Left cardiac atrium (tissue), 4 donors: ENCODE measurements around the gene NUMA1. TPM values are rescaled to one million over a fixed set of nuclear protein-coding genes. Genes with fewer than 3 reads are reported as not detected.
A peak's percentile ranks its signal among the peaks of the same experiment; 100 is the strongest.

Experiments used
- ATAC-seq, 2 donors: fragments of 200-7000 bp; cut with Tn5 transposase; one replicate each; pipeline ENCODE4 v1.9.1; 2020; ENCODE audit warnings: mild to moderate bottlenecking in 2 of 2, moderate library complexity in 2 of 2
- DNase-seq: peaks from one replicate; pipeline ENCODE4 v3.0.0-alpha.2; 2020
- intact Hi-C, 2 donors: fragments of 100-400 bp; cut with DNase I; formaldehyde crosslinking; loops; one replicate each; pipeline versions ENCODE4 v1.14.1 to v1.15.1; 2022 to 2023
- total RNA-seq, 2 donors: library from RNA; stranded (reverse); fragmentation: NEBNext Ultra II Directional; extraction: Animal tissue kit (Norgen Biotek cat#: 25700); gene quantifications; one replicate each; pipeline ENCODE4 v1.2.1, GENCODE V29; 2021
- donor health status: DM: no; HTN: yes; CAD: no.
- donor health status: DM: no; HTN: yes; CAD: no; lungs with severe emphysema.
- donor health status: DM: yes; HTN: yes; CAD: no.
- donor health status: Dilated cardiomyopathy.

Gene NUMA1
- total RNA-seq, 2 donors from 2014 or later = 73.3 to 86.7 TPM

DNA sequence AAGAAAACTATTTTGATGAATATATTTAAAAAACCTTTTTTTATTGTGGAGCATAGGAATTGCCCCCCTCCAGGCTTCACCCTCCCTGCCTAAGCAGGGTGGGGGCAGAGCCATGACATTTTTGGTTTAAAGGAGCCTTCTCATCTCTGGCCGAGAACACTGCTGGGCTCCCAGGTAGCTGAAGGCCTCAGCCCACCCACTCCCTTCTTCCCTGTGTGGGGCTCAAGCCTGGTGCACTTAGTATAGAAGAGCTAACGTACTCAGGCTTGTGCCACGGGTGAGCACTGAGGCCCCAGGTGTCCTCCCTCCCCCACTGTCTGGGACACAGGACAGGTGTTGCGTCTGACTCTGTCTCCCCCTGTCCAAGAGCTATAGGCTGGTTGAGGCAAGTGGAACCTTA is 83.8 kb downstream of the NUMA1 start:
- ATAC-seq (no peak), DNase-seq (no peak)
- intact Hi-C loops = no loop called here

DNA sequence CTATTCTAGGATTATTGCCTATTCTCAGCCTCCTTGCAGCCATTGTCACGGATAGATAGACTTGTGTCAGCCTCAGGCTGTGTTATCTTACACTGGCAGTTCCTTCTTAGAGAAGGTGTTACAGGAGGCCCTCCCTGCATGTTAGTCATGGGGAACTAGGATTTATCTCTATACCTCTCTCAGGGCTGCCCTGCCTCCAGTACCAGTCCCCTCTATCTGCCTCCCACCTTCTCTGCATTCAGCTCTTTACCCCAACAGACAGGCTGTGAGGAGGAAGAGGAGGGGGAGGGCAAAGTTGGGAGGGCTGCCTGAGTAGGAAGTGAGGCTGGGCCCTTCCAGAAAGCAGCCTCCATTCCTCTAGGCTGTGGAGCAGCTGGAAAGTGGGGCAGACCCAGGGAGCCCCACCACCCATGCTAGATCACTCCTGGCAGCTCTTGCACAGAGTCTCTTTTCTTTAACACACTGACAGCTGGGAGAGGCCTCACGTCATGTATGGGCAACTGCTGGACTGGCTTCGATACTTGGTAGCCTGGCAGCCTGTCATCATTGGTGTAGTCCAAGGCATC is 84.5 kb downstream of the NUMA1 start:
- intact Hi-C loops = no loop called here
- no peak for ATAC-seq
- no peak for DNase-seq

DNA sequence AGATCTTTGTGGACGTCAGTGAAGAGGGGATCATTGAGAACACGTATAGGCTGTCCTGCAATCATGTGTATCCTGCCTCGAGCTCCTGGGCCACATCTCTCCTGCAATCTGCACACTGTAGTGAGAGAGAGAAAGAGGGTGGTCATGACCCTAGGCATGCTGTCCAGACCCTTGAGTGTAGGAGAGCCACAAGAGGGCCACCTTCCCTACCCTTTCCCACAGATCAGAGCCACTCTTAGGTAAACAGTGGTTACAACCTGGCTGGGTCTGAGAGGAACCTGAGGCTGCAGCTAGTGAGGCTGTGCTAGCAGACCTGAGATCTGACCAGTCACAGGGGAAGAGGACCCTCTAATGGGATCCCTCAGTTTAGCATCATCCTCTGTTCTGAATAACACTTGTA is 85.6 kb downstream of the NUMA1 start:
- ATAC-seq (no peak), DNase-seq (no peak)
- intact Hi-C loops = no loop called here

DNA sequence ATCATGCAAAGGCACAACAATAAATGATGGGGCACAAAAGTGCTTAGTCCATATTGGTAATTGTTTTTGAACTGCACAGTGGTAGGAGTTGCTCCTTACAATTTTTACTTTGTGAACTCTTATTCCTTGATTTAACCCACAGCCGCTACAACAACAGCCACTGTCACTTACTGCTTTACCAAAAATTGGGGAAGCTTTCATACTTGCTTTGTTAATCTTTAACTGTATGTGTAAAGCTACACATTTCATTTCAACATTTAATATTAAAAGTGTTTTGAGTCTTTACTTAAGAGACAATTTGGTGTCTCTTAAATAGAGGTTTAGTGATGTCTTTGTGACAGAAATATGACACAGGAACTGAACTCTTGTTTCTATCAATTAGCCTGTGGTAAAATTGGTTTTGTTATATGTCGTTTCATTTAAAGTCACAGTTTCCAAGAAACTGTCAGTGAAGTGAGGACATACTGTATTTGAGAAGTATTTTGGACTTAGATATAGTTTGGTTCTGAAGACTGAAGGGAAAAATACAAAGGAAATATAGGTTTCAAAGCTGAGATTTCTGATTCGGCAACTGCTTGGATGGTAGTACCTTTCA is 88.1 kb downstream of the NUMA1 start:
- DNase-seq (no peak), ATAC-seq (no peak)
- intact Hi-C loops = no loop called here

DNA sequence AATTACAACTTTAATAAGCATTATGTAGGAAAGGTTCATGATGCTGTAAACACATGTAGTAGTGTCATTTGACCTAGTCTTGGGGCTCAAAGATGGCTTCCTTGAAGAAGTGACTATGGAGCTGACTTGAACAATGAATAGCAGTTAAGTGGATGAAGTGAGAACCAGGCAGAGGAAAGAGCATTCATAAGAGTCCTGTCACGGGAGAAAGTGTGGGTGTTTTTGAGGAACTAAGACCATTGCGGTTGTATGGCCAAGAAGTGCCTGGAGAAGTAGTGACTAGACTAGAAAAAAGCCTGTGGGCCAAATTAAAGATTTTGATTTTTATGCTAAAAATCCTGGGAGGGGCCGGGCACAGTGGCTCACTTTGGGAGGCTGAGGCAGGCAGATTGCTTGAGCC is 88.8 kb downstream of the NUMA1 start:
- ATAC-seq = peak in 1 of 2 donors; percentile 14
- DNase-seq = no peak
- intact Hi-C loops = no loop called here

DNA sequence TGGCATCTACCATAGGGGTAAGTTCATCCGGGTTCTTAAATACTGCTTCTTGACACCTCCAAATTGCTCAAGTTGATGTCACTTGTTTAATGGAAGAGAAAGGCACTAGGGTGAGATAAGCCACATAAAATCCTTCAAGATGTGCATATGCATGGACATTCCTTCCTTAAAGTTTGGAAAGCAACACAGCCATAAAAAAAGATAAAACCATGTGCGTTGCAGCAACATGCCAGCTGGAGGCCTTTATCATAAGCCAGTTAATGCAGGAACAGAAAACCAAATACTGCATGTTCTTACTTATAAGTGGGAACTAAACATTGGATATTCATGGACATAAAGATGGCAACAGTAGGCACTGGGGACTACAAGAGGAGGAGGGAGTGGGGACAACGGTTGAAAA is 89.6 kb downstream of the NUMA1 start:
- intact Hi-C loops = no loop called here
- ATAC-seq (no peak), DNase-seq (no peak)

DNA sequence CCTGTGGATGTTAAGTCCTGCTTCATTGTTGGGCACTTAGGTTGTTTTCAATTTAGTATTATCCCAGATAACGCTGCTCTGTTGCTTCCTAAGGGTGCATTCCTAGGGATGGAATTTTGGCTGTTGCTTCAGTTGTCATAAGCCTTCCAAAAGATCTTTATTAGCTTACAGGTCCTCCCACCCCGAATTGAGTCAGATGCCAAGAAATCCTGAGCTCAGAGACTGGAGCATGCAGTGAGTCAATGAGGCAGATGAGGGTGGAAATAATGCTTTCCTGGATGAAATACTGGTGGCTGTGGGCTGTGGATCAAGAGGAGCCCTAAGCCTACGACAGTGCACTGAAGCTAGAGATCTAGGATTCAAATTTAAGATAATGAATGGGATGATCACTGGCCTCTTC is 92.3 kb downstream of the NUMA1 start:
- peak; percentile 73 to 88 for ATAC-seq
- intact Hi-C loops = no loop called here
- no peak for DNase-seq

DNA sequence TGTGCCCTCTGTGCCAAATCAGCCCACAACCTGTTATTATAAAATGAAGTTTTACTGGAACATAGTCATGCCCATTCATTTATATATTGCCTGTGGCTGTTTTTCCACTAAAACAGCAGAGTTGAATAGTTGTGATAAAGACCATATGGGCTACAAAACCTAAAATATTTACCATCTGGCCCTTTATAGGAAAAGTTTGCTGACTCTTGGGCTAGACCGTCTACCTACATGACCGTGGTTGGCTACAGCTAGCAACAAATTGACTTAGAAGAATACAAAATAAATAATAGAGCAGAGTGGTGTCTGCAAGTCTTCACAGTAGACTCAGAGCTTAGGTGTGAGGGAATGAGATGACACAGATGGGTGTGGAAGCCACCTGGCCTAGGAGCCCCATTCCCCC is 92.8 kb downstream of the NUMA1 start:
- DNase-seq (no peak), ATAC-seq (no peak)
- intact Hi-C loops = no loop called here

DNA sequence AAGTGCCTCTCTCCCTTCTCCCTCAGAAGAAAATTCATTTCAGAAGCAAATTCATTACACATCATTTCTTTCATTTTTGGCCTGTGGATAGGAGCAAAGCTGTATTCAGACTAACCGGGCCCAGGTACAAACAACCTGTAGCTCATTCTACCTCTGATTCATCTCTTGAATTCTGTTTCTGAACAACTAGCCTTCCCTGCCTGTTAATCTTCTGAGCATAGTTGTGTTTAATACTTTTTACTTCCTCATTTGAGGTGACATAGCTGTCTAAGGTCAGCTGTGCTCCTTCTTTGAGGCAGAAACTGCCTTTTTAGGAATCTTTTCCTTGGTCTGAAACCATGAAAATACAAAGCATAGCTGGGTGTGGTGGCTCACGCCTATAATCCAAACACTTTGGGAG is 94.2 kb downstream of the NUMA1 start:
- intact Hi-C loops = no loop called here
- DNase-seq (no peak), ATAC-seq (no peak)

DNA sequence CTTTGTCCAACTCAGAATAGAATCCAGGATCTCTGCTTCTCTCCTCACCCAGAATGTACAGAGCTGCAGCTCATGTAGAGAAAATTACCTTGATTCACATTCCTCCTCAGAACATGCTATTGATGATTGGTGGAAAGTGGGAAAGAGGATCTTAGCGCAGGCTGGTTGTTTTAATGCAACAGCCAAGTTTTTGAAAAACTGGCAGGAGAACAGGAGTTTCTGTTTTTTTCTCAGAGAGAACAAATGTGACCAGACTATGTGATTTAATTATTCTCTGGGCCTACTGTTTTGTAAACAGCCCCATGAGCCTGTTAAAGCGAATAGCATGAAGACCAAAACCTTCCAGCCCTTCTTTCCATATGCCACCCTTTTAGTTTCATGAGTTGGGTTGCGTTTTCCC is 100.7 kb downstream of the NUMA1 start:
- ATAC-seq (no peak), DNase-seq (no peak)
- intact Hi-C loops = loop anchor here in 1 of 2 donors (10.0 kb wide), 1 partner anchor 165 kb away; no protein-coding TSS in a partner anchor

DNA sequence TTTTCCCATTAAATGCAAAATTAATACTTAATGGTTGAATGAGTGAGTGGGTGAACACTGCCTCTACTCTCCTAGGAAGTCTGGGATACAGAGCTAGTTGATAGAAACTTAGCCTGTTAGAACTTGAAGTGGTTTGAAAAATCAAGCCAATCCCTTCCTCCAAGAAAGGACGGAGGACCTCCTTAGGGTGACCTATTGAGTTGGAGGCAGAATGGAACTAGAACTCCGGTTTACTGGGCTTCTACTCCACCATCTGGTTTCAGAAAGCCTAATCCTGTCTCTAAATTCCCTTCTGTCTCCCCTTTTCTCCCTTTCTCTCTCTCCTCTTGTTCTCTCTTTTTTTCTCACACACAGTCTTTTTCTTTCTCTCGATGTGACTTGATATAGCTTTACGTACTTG is 101.2 kb downstream of the NUMA1 start:
- intact Hi-C loops = loop anchor here in 1 of 2 donors (10.0 kb wide), 1 partner anchor 166 kb away; no protein-coding TSS in a partner anchor
- ATAC-seq = no peak
- DNase-seq = no peak

DNA sequence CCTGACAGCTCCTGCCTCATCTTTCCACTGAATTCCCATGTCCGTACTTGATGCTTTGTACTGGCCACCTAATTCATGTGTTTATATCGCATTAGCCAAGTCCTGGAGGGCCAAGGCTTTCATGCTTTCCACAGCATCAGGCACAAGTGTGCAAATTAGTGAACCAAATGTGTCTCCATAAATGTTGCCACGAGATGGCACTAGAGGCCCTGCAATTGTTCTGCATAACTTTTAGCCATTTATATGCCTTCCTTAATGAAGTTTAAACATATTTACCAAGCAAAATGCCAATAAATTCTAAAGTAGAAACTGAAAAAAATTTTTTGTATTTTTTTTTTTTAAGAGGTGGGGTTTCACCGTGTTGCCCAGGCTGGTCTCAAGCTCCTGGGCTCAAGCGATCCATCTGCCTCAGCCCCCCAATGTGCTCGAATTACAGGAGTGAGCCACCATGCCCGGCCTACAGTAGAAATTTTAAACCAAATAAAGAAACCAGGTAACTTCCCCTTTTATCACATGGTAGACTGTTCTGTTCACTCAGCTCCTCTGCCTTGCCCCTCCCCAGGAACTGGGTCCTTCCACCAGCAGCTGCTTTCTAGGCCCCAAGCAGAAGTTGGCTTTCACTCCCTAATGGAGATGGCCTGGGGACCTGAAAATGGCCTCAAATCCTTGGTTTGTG is 102.5 kb downstream of the NUMA1 start:
- DNase-seq = no peak
- intact Hi-C loops = loop anchor here in 1 of 2 donors (10.0 kb wide), 1 partner anchor 167 kb away; no protein-coding TSS in a partner anchor
- ATAC-seq = peak; percentile 65 to 76

DNA sequence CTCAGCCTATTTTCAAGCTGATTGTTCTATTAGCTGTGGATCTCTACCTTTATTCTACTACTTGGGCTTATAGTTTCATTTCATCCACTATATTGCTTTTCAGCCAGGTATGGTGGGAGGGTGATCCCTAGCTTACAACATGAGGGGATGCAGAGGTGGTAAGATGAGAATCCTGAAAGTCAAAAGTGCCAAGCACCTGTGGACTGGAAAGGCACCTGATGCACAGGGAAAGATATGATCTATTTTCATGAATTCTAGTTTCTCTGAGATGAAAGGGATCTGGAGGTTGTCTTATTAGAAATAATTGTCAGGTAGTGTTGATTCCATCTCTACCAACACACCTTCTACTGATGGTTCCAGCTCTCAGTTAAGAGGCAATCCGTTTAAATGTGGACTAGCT is 103.3 kb downstream of the NUMA1 start:
- DNase-seq (no peak), ATAC-seq (no peak)
- intact Hi-C loops = loop anchor here in 1 of 2 donors (10.0 kb wide), 1 partner anchor 168 kb away; no protein-coding TSS in a partner anchor

DNA sequence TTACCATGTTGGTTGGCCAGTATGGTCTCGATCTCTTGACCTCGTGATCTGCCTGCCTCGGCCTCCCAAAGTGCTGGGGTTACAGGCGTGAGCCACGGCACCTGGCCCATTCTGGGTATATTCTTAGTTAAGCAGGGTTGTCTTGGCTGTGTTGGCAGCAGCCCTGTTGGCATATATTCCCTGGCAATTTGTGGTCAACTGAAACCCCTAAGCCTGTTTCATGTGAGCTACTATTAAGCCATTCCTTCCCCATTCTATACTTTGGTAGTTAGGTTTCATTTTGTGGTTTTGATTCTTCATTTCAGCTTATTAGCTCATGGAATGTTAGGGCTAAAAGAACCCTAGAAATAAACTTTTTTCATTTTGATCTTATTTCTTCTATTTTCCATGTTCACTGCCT is 103.8 kb downstream of the NUMA1 start:
- ATAC-seq (no peak), DNase-seq (no peak)
- intact Hi-C loops = loop anchor here in 1 of 2 donors (10.0 kb wide), 1 partner anchor 168 kb away; no protein-coding TSS in a partner anchor

DNA sequence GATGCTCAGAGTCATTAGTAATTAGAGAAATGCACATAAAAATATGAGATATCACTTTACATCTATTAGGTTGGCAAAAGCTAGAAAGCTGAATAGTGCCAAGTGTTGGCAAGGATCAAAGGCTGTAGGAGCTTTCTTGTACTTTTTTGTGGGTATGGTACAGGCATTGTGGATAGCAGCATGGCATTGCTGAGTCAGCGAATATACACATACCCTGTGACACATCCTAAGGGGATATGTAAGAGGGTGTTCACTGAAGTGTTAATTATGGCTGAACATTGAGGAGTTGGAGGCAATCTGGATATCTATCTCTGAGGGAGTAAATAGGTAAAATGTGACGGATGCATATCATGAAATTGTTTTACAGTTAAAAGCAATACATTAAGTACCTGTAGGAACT is 108.7 kb downstream of the NUMA1 start:
- intact Hi-C loops = loop anchor here in 1 of 2 donors (10.0 kb wide), 1 partner anchor 173 kb away; no protein-coding TSS in a partner anchor
- no peak for DNase-seq
- ATAC-seq = no peak

DNA sequence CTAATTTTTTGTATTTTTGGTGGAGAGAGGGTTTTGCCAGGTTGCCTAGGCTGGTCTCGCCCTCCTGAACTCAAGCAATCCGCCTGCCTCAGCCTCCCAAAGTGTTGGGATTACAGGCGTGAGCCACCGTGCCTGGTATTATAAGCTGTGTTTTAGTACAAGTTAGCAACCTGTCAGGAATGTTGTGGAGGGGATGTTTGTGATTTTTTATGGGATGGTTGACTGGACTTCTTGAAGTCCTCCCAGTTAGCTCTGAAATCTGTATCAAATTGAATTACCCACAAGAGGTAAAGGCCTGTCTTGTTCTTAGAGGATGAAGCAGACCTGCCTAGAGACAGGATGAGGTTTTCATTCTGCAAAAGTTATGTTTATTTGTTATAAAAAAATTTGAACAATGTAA is 115.7 kb downstream of the NUMA1 start:
- intact Hi-C loops = no loop called here
- DNase-seq = no peak
- ATAC-seq = no peak

DNA sequence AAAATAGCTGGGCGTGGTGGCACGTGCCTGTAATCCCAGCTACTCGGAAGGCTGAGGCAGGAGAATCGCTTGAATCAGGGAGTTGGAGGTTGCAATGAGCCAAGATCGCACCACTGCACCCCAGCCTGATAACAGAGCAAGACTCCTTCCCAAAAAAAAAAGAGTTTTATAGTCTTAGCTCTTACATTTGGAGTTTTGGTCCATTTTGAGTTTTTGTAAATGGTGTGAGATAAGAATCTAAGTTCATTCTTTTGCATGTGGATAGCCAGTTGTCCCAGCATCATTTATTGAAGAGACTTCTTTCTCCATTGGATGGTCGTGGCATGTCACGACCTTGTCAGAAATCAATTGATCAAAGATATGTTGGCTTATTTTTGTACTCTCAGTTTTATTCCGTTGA is 116.9 kb downstream of the NUMA1 start:
- no peak for DNase-seq
- no peak for ATAC-seq
- intact Hi-C loops = no loop called here

DNA sequence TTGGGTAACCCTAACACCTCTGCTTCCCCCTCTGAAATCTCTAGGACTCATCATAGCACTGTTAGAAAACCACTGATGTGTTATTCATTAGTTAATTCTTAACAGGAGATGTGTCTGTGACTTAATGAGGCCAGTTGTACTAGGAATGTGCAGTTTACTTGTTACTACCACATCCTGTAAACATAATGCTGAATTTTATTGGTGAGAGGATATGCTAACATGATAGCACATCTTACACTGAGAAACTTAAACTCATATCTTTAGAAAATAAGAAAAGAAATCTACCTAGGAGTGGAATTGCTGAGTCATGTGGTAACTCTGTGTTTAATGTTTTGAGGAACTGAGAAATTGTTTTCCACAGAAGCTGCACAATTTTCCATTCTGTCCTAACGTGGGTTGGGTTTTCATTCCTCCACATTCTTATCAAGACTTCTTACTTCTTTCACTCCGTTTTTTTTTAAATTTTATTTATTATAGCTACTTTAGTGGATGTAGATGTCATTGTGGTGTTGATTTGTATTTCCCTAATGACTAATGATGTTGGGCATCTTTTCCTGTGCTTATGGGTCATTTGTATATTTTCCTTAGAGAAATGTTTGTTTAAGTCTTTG is 117.8 kb downstream of the NUMA1 start:
- ATAC-seq (peak in 1 of 2 donors; percentile 40), DNase-seq (no peak)
- intact Hi-C loops = no loop called here

DNA sequence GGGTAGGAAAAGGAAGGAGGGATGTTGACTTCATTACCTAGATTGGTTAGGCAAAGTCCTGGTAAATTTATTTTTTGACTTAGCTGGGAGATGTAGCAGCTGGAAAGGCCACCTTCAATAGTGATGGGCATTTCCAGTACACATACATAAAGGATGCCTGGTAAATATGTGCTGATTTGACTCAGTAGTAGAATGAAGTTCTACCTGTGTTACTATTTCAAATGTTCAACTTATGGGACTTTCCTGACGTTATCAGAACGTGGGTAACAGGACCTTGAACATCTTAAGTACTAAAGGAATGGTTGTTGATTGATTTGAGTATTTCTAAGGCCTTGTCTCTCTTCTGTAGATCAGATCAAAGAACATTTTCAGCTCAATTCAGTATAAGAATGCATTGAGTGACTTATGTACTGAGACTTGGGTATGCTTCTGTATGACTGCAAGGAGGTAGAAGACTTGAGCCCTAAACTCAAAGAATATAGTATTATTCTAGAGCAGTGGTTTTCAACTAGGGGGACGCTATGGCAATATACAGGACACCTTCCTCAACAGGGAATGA is 124.4 kb downstream of the NUMA1 start:
- ATAC-seq = no peak
- no peak for DNase-seq
- intact Hi-C loops = no loop called here
